HEK293 (cell line): Measurements from ENCODE around the gene TSPEAR.

Source experiments
- CTCF ChIA-PET: fragments of 350-600 bp; formaldehyde crosslinking; extraction: SDS; loops from one replicate; lab custom pipeline; 2021; ENCODE audit warnings: antibody characterized with exemption; lab: Yijun Ruan, JAX
- POLR2A ChIA-PET: fragments of 300-600 bp; formaldehyde crosslinking; extraction: SDS; loops from one replicate; lab custom pipeline; 2020; ENCODE audit warnings: antibody characterized with exemption, inconsistent platforms; lab: Yijun Ruan, JAX
- H3K27ac ChIP-seq: fragments of 200-500 bp; sonication (Bioruptor generic); 2 replicates; pipeline ENCODE4 v1.5.1; 2014; ENCODE audit warnings: low read depth, low read length, control low read depth, inconsistent platforms; ENCODE audit errors: extremely low read depth
- H3K36me3 ChIP-seq, 2 experiments: fragments of 200-500 bp in 1 of 2; sonication (Bioruptor generic) in 1 of 2; 1 replicate in 1 of 2; 2 replicates in 1 of 2; pipeline ENCODE4 v1.5.1; 2014 to 2017; ENCODE audit warnings: inconsistent platforms in 2 of 2, low read length in 2 of 2; ENCODE audit not compliant: control insufficient read depth in 2 of 2, insufficient read depth in 1 of 2
- H3K4me1 ChIP-seq: fragments of 200-500 bp; sonication (Bioruptor generic); 2 replicates; pipeline ENCODE4 v1.5.1; 2014; ENCODE audit warnings: mild to moderate bottlenecking, low read length, inconsistent platforms; ENCODE audit not compliant: control insufficient read depth, insufficient read depth
- H3K4me3 ChIP-seq: 2 replicates; pipeline ENCODE4 v1.5.1; 2011; ENCODE audit warnings: low read depth, mild to moderate bottlenecking, control low read depth, low read length, moderate library complexity
- H3K9me3 ChIP-seq: fragments of 200-500 bp; sonication (Bioruptor generic); 2 replicates; pipeline ENCODE4 v1.5.1; 2014; ENCODE audit warnings: low read depth, low read length, inconsistent platforms; ENCODE audit not compliant: control insufficient read depth, insufficient read depth
- BCL6B ChIP-seq: fragments of 450-650 bp; formaldehyde crosslinking; IDR thresholded peaks from 2 replicates; pipeline ENCODE4 v1.5.1; 2017; ENCODE audit warnings: missing biosample characterization, missing genetic modification characterization
- IKZF3 ChIP-seq: fragments of 450-650 bp; IDR thresholded peaks from 2 replicates; pipeline ENCODE4 v1.5.0; 2018; ENCODE audit warnings: missing biosample characterization, mild to moderate bottlenecking, missing genetic modification characterization, moderate library complexity
- MYNN ChIP-seq: fragments of 450-650 bp; formaldehyde crosslinking; IDR thresholded peaks from 2 replicates; pipeline ENCODE4 v1.5.1; 2016; ENCODE audit warnings: missing biosample characterization, missing genetic modification characterization, borderline replicate concordance
- MZF1 ChIP-seq: fragments of 450-650 bp; formaldehyde crosslinking; IDR thresholded peaks from 2 replicates; pipeline ENCODE4 v1.5.1; 2017; ENCODE audit warnings: missing biosample characterization, missing genetic modification characterization, borderline replicate concordance
- SCRT1 ChIP-seq: fragments of 450-650 bp; formaldehyde crosslinking; IDR thresholded peaks from 2 replicates; pipeline ENCODE4 v1.5.1; 2016; ENCODE audit warnings: missing biosample characterization, missing genetic modification characterization, borderline replicate concordance
- SP7 ChIP-seq: fragments of 450-650 bp; formaldehyde crosslinking; IDR thresholded peaks from 2 replicates; pipeline ENCODE4 v1.5.1; 2016; ENCODE audit warnings: missing biosample characterization, missing genetic modification characterization
- ZBTB11 ChIP-seq: fragments of 450-650 bp; formaldehyde crosslinking; conservative IDR thresholded peaks from 2 replicates; pipeline ENCODE4 v1.5.1; 2016; ENCODE audit warnings: low read depth, missing biosample characterization, missing genetic modification characterization
- ZBTB7A ChIP-seq: fragments of 450-650 bp; formaldehyde crosslinking; IDR thresholded peaks from 2 replicates; pipeline ENCODE4 v1.5.1; 2016; ENCODE audit warnings: low read depth, missing biosample characterization, missing genetic modification characterization
- ZFP3 ChIP-seq: fragments of 450-650 bp; formaldehyde crosslinking; IDR thresholded peaks from 2 replicates; pipeline ENCODE4 v1.5.1; 2016; ENCODE audit warnings: low read depth, missing biosample characterization, missing genetic modification characterization
- ZNF121 ChIP-seq: fragments of 450-650 bp; formaldehyde crosslinking; IDR thresholded peaks from 2 replicates; pipeline ENCODE4 v1.5.1; 2016; ENCODE audit warnings: missing biosample characterization, missing genetic modification characterization
- ZNF133 ChIP-seq: fragments of 450-650 bp; formaldehyde crosslinking; IDR thresholded peaks from 2 replicates; pipeline ENCODE4 v1.5.1; 2016; ENCODE audit warnings: missing biosample characterization, missing genetic modification characterization
- ZNF174 ChIP-seq: fragments of 450-650 bp; formaldehyde crosslinking; IDR thresholded peaks from 2 replicates; pipeline ENCODE4 v1.5.0; 2017; ENCODE audit warnings: missing biosample characterization, mild to moderate bottlenecking, missing genetic modification characterization
- ZNF26 ChIP-seq: fragments of 450-650 bp; formaldehyde crosslinking; IDR thresholded peaks from 2 replicates; pipeline ENCODE4 v1.5.1; 2016; ENCODE audit warnings: missing biosample characterization, missing genetic modification characterization
- ZNF324 ChIP-seq: fragments of 450-650 bp; formaldehyde crosslinking; IDR thresholded peaks from 2 replicates; pipeline ENCODE4 v1.5.1; 2016; ENCODE audit warnings: missing biosample characterization, missing genetic modification characterization
- ZNF350 ChIP-seq: fragments of 450-650 bp; formaldehyde crosslinking; IDR thresholded peaks from 2 replicates; pipeline ENCODE4 v1.5.0; 2017; ENCODE audit warnings: missing biosample characterization, mild to moderate bottlenecking, missing genetic modification characterization
- ZNF426 ChIP-seq: fragments of 450-650 bp; formaldehyde crosslinking; IDR thresholded peaks from 2 replicates; pipeline ENCODE4 v1.5.1; 2017; ENCODE audit warnings: missing biosample characterization, missing genetic modification characterization, mild to moderate bottlenecking, inconsistent platforms, moderate library complexity
- ZNF433 ChIP-seq: fragments of 450-650 bp; formaldehyde crosslinking; IDR thresholded peaks from 2 replicates; pipeline ENCODE4 v1.5.1; 2016; ENCODE audit warnings: missing biosample characterization, missing genetic modification characterization, low read depth
- ZNF488 ChIP-seq: fragments of 450-650 bp; formaldehyde crosslinking; IDR thresholded peaks from 2 replicates; pipeline ENCODE4 v1.5.1; 2016; ENCODE audit warnings: missing biosample characterization, missing genetic modification characterization
- ZNF529 ChIP-seq: fragments of 450-650 bp; formaldehyde crosslinking; IDR thresholded peaks from 2 replicates; pipeline ENCODE4 v1.5.1; 2017; ENCODE audit warnings: missing genetic modification characterization, missing biosample characterization; ENCODE audit not compliant: insufficient replicate concordance
- ZNF544 ChIP-seq: fragments of 450-650 bp; formaldehyde crosslinking; IDR thresholded peaks from 2 replicates; pipeline ENCODE4 v1.5.0; 2017; ENCODE audit warnings: missing biosample characterization, missing genetic modification characterization
- ZNF654 ChIP-seq: fragments of 450-650 bp; formaldehyde crosslinking; IDR thresholded peaks from 2 replicates; pipeline ENCODE4 v1.5.1; 2016; ENCODE audit warnings: low read depth, missing biosample characterization, missing genetic modification characterization
- ZNF701 ChIP-seq: fragments of 450-650 bp; formaldehyde crosslinking; IDR thresholded peaks from 2 replicates; pipeline ENCODE4 v1.5.1; 2016; ENCODE audit warnings: missing biosample characterization, missing genetic modification characterization
- ZNF837 ChIP-seq: fragments of 450-650 bp; formaldehyde crosslinking; IDR thresholded peaks from 2 replicates; pipeline ENCODE4 v1.5.1; 2016; ENCODE audit warnings: missing biosample characterization, missing genetic modification characterization

TSPEAR gene

GRCh38 chr21:44736291-44737004 is 25.1 kb upstream of the TSPEAR start:
- no peaks in the 10 kb centered on the region for H3K4me1 ChIP-seq
- TF ChIP-seq ZNF121 (tag by site-specific recombination) (no peak), SP7 (tag by site-specific recombination) (no peak), ZBTB11 (tag by site-specific recombination) (no peak), MZF1 (tag by site-specific recombination) (no peak), ZNF837 (no peak), ZNF174 (no peak), ZNF26 (no peak), ZNF654 (tag by site-specific recombination) (no peak), ZNF324 (tag by site-specific recombination) (no peak), ZNF433 (tag by site-specific recombination) (no peak)
- TF ChIP-seq, all 188 proteins: peak for 0
- Histone ChIP-seq H3K4me3 (no peak overlapping the region), H3K36me3 (no peaks in the 10 kb centered on the region), H3K9me3 (no peaks in the 10 kb centered on the region), H3K27ac (no peak overlapping the region)
- CTCF ChIA-PET, result interaction anchor here (1.5 kb wide), 1 partner anchor 157 kb away, joined by 3 read pairs; no protein-coding TSS in a partner anchor
- POLR2A ChIA-PET, result interaction anchor here (0.6 kb wide), 1 partner anchor 11 kb away, joined by 3 read pairs; no protein-coding TSS in a partner anchor

- H3K4me3 ChIP-seq, result no peak overlapping the region
- POLR2A ChIA-PET, result interaction anchor here (0.6 kb wide), 1 partner anchor 11 kb away, joined by 3 read pairs; no protein-coding TSS in a partner anchor
- H3K36me3 ChIP-seq, result no peaks in the 10 kb centered on the region
- CTCF ChIA-PET, result interaction anchor here (1.5 kb wide), 1 partner anchor 158 kb away, joined by 3 read pairs; no protein-coding TSS in a partner anchor
- H3K9me3 ChIP-seq, result no peaks in the 10 kb centered on the region
- H3K27ac ChIP-seq, result no peak overlapping the region
- TF ChIP-seq ZNF488 (tag by site-specific recombination), result no peak
- TF ChIP-seq BCL6B (tag by site-specific recombination), result no peak
- no peak for TF ChIP-seq ZFP3 (tag by site-specific recombination)
- no peak for TF ChIP-seq ZNF426 (tag by site-specific recombination)
- TF ChIP-seq IKZF3 (tag by site-specific recombination), result no peak
- no peak for TF ChIP-seq ZBTB7A (tag by site-specific recombination)
- no peak for TF ChIP-seq ZNF133 (tag by site-specific recombination)
- TF ChIP-seq ZNF350 (tag by site-specific recombination), result no peak
- no peak for TF ChIP-seq ZNF701 (tag by site-specific recombination)
- TF ChIP-seq ZNF529, result no peak
- no peak for TF ChIP-seq SCRT1 (tag by site-specific recombination)
- no peak for TF ChIP-seq MYNN
- TF ChIP-seq ZNF544 (tag by site-specific recombination), result no peak
- no peaks in the 10 kb centered on the region for H3K4me1 ChIP-seq
Measured at GRCh38 chr21:44735821-44736220, 24.4 kb upstream of the TSPEAR start.
